SJCRH30 (cell line): ENCODE measurements around the gene PLAC8L1. TPM values are rescaled to one million over a fixed set of nuclear protein-coding genes. Genes with fewer than 3 reads are reported as not detected.

ENCODE experiments used
- DNase-seq, 2 experiments: peaks; one replicate each; pipeline ENCODE4 v3.0.0-alpha.2; 2015 to 2020
- H3K27ac ChIP-seq: fragments of 250-450 bp; sonication (Bioruptor Pico); 2 replicates; pipeline ENCODE4 v1.5.1; 2020; ENCODE audit warnings: mild to moderate bottlenecking, moderate library complexity
- H3K27me3 ChIP-seq: fragments of 250-450 bp; sonication (Bioruptor Pico); 2 replicates; pipeline ENCODE4 v1.5.1; 2020; ENCODE audit warnings: mild to moderate bottlenecking, moderate library complexity
- H3K36me3 ChIP-seq: fragments of 250-450 bp; sonication (Bioruptor Pico); 2 replicates; pipeline ENCODE4 v1.5.1; 2020; ENCODE audit warnings: mild to moderate bottlenecking, moderate library complexity
- H3K4me1 ChIP-seq: fragments of 250-450 bp; sonication (Bioruptor Pico); 2 replicates; pipeline ENCODE4 v1.5.1; 2020; ENCODE audit warnings: mild to moderate bottlenecking, moderate library complexity
- H3K4me3 ChIP-seq: fragments of 250-450 bp; sonication (Bioruptor Pico); 2 replicates; pipeline ENCODE4 v1.5.1; 2020; ENCODE audit warnings: mild to moderate bottlenecking, moderate library complexity
- H3K9me3 ChIP-seq: fragments of 250-450 bp; sonication (Bioruptor Pico); replicated peaks from 2 replicates; pipeline ENCODE4 v1.5.1; 2020; ENCODE audit warnings: mild to moderate bottlenecking, moderate library complexity
- total RNA-seq: library from RNA; depleted of rRNA; stranded (reverse); fragments of >200 nt; shearing (Covaris generic); gene quantifications from 2 replicates; pipeline ENCODE4 v1.2.3, GENCODE V29; 2014

PLAC8L1 gene
- total RNA-seq, 1 experiment from 2014 or later: not detected

DNA sequence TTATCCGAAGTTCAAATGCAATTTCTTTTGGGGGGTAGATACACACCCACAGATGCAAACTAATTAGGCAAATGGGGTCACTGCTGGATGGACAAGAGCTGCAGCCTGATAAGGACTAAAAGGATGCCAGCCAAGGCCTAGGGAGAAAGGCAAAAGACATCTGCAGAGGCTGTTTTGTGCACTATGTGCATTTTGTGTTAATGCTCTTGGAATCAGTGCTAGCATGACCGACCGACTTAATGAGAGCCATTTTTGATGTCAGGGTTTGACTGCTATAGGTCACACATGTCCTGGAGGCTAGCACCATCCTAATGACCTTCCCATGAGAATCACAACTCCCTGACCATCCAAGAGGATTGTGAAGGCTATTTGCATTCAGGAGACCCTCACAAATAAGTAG lies 34.6 kb downstream of the PLAC8L1 start:
- peaks cover 2% of the 10 kb centered on the region; the same call in 1 of the 2 replicates for H3K4me1 ChIP-seq
- no peaks in the 10 kb centered on the region for H3K36me3 ChIP-seq
- no peaks in the 10 kb centered on the region for H3K27me3 ChIP-seq
- no peak for DNase-seq
- H3K27ac ChIP-seq: no peak overlapping the region
- no peaks in the 10 kb centered on the region for H3K9me3 ChIP-seq
- H3K4me3 ChIP-seq: no peak overlapping the region

DNA sequence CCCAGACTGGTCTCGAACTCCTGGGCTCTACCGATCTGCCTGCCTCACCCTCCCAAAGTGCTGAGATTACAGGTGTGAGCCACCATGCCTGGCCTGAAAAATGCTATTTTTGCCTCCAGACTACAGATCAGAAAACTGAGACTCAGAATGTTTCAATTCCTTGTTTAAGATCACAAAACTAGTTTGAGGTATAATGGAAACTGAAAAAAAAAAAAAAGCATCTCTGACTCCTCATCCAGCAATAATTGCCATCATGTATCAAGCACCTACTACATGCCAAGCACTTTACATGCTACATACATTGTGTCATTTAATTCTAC lies 35.6 kb downstream of the PLAC8L1 start:
- Histone ChIP-seq H3K4me1 (peaks cover 2% of the 10 kb centered on the region; the same call in 1 of the 2 replicates), H3K27ac (no peak overlapping the region), H3K27me3 (no peaks in the 10 kb centered on the region), H3K4me3 (no peak overlapping the region), H3K9me3 (no peaks in the 10 kb centered on the region), H3K36me3 (no peaks in the 10 kb centered on the region)
- DNase-seq: no peak

DNA sequence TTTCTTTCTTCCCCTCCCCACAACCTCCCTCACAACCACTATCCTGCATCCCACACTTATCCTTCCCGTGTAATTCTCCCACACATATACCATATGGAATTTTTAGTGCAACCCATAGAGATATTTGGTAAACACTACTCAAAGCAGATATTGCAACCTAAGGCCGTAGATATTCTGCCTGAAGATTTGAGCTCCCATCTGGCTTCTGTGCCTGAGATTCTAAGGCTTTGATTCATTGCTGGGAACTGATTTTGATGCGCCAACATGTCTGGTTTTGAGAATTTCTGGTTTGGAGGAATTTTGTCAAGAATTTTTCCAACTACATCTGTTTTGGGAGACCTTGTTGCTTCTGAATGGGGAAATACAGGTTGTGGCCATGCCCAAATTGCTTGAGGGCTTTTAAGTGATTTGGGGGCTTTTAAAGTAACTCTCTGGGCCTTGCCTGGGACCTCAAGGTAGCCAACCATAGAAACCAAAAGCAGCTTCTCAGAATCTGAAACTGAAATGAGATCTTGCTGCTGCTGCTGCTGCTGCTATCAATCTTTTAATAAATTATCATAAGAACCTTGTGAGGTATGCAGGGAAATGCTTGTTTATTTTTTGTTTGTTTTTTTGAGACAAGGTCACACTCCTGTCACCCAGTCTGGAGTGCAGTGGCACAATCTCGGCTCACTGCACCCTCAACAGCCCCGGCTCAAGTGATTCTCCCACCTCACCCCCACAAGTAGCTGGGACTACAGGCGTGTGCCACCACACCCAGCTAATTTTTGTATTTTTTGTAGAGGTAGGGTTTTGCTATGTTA lies 36.2 kb downstream of the PLAC8L1 start:
- H3K36me3 ChIP-seq: no peaks in the 10 kb centered on the region

DNA sequence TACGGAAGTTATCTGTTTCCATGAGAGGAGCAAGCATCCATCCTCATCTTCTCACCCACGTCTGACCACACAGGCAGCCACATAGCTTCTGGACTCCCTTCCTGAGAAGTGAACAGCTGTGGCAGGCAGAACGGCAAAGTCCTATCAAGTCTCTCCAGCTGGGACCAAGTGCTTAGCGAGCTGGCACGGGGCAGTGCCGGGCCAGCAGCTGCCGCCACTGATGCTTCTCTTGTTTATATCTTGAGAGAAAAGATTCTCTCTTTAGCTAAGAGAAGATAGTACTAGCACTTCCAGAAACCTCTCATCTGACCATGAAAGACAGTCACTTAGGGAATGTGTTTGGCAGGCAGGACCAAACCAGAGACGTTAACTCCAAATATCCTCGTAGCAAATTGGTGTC lies 37.2 kb downstream of the PLAC8L1 start:
- H3K9me3 ChIP-seq: no peaks in the 10 kb centered on the region
- no peaks in the 10 kb centered on the region for H3K36me3 ChIP-seq
- no peak overlapping the region for H3K4me3 ChIP-seq
- DNase-seq: peak; percentile 61 to 73
- H3K27ac ChIP-seq: no peak overlapping the region
- H3K27me3 ChIP-seq: no peaks in the 10 kb centered on the region
- peaks cover 2% of the 10 kb centered on the region; the same call in 1 of the 2 replicates for H3K4me1 ChIP-seq

More for the DNA sequence above, 36.2 kb downstream of the PLAC8L1 start:
- no peak overlapping the region for H3K4me3 ChIP-seq
- peaks cover 2% of the 10 kb centered on the region; the same call in 1 of the 2 replicates for H3K4me1 ChIP-seq
- DNase-seq: no peak
- no peaks in the 10 kb centered on the region for H3K27me3 ChIP-seq
- no peak overlapping the region for H3K27ac ChIP-seq
- no peaks in the 10 kb centered on the region for H3K9me3 ChIP-seq

DNA sequence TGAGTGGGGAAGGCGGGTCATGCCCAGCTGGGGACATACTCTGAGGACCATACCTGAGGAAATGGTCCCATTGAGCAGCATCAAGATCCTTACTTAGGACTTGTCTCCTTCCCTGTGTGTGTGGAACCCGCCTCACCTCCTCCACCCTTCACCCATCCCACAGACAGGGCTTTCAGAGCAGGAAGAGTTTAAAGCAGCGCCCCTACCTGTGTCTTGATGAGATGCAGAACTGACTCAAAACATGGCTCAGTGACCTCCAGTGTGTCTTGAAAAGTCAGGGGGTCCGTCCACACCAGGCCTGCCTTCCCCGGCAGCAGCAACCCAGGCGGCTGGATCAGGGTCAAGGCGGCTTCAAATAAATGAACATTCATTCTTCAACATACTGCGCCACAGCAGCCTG lies 38.4 kb downstream of the PLAC8L1 start:
- Histone ChIP-seq H3K9me3 (no peaks in the 10 kb centered on the region), H3K27me3 (no peaks in the 10 kb centered on the region), H3K27ac (no peak overlapping the region), H3K36me3 (no peaks in the 10 kb centered on the region), H3K4me1 (peaks cover 2% of the 10 kb centered on the region; the same call in 1 of the 2 replicates), H3K4me3 (no peak overlapping the region)
- DNase-seq: no peak

DNA sequence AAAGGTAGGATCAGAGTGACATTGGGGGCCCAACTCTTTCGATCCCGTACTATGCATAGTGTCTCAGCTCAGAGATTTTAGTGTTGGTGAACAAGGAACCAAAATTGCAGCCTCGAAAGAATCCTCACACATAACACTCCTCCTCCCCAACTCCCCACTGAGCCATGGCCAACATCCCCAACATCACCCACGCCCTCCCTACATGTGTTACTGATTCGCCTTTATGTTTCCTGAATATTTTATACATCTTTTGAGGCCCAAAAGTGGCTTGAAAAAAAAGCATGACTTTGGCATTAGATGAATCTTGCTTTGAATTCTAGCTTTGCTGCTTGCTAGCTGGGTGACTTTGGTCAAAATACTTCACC lies 45.2 kb downstream of the PLAC8L1 start:
- no peaks in the 10 kb centered on the region for H3K27me3 ChIP-seq
- H3K4me3 ChIP-seq: no peak overlapping the region
- no peaks in the 10 kb centered on the region for H3K9me3 ChIP-seq
- no peaks in the 10 kb centered on the region for H3K36me3 ChIP-seq
- no peaks in the 10 kb centered on the region for H3K4me1 ChIP-seq
- no peak for DNase-seq
- H3K27ac ChIP-seq: no peak overlapping the region

DNA sequence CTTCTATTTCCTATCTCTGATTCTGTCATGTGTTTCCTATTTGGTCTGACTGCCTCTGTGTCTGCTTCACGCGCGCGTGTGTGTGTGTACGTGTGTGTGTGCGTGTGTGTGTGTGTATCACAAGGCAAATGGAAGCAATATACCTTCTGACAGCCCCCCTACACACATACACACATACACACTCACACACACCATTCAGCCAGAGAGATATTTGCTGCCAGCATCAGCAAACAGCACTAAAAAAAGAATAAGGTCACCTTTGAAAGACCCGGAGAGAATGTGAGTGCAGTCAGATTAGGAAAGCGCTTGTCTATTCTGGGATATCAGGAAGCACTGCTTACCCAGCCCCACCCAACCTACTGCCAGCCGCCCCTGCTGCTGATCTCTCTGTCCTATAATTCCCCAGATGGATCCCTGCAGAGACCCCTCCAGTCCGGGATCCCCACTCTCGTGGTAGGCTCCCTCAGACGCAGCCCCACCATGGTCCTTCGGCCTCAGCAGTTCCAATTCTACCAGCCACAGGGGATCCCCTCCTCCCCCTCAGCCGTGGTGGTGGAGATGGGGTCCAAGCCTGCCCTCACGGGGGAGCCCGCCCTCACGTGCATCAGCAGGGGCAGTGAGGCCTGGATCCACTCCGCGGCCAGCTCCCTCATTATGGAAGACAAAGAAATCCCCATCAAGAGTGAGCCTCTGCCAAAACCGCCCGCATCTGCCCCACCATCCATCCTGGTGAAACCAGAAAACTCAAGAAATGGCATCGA lies 45.7 kb downstream of the PLAC8L1 start:
- no peak overlapping the region for H3K27ac ChIP-seq
- no peak overlapping the region for H3K4me3 ChIP-seq
- no peak for DNase-seq
- H3K27me3 ChIP-seq: no peaks in the 10 kb centered on the region
- no peaks in the 10 kb centered on the region for H3K9me3 ChIP-seq
- no peaks in the 10 kb centered on the region for H3K36me3 ChIP-seq
- H3K4me1 ChIP-seq: no peaks in the 10 kb centered on the region

DNA sequence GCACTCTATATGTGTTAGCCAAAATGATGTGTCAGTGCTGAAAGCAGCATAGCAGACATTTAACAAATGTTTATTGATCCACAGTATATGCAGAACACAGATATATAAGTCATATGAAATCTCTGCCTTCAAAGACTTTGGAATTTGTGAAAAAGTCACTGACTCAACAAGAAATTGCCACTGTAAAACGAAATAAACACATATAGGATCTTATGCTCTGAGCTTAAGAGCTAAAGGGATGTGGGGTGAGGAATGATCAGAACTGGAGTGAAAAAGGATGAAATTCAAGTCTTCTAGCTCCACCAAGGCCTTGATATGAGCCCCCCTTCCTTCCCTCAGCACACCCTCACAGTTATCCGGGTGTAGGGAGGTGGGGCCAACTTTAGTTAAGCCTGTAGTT lies 49.9 kb downstream of the PLAC8L1 start:
- Histone ChIP-seq H3K9me3 (no peaks in the 10 kb centered on the region), H3K4me1 (no peaks in the 10 kb centered on the region), H3K27me3 (peaks cover 2% of the 10 kb centered on the region; the same call in 1 of the 2 replicates), H3K27ac (no peak overlapping the region), H3K36me3 (no peaks in the 10 kb centered on the region), H3K4me3 (no peak overlapping the region)
- no peak for DNase-seq

DNA sequence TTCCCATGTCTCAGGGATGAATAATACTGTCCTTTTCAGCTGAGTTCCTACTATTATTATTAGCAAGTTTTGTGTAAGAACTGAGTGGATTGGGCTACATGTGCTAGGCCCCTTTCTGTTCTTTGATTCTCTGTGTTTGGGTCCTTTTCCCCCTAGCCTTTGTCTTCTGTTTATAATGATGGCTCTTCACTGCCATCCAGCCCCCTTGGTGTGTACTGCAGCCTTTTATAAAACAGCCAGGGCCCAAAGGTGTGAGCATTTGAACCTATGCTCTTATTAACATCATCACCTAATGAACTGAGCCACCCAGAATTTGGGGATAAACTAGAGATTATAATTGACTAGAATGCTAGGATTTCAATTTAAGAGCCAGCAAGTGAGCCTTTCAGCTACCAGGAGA lies 52.6 kb downstream of the PLAC8L1 start:
- Histone ChIP-seq H3K36me3 (no peaks in the 10 kb centered on the region), H3K27ac (no peak overlapping the region), H3K27me3 (peaks cover 6% of the 10 kb centered on the region; the same call in 1 of the 2 replicates), H3K4me3 (no peak overlapping the region), H3K4me1 (no peaks in the 10 kb centered on the region), H3K9me3 (no peaks in the 10 kb centered on the region)
- peak in 1 of 2 experiments; percentile 17 for DNase-seq

DNA sequence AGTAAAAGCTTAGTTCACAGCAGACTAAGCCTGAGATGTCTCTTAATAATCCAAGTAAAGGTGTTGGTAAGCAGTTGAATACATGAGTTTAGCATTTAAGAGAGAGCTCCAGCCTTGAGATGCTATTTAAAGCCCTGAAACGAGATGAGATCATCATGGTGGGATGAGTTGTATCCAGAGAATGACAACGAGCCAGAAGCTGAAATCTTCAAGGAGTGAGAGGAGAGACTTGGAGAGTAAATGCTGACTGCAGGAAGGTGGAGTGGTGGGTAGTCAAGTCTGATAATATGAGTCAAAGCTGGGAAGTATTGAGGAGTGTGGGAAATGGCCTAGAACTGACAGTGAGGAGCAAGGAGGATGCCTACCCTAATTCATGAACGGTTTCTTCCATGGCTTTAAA lies 53.7 kb downstream of the PLAC8L1 start:
- Histone ChIP-seq H3K4me1 (no peaks in the 10 kb centered on the region), H3K9me3 (no peaks in the 10 kb centered on the region), H3K27ac (no peak overlapping the region), H3K36me3 (no peaks in the 10 kb centered on the region), H3K4me3 (no peak overlapping the region), H3K27me3 (peaks cover 6% of the 10 kb centered on the region; the same call in 1 of the 2 replicates)
- DNase-seq: no peak

DNA sequence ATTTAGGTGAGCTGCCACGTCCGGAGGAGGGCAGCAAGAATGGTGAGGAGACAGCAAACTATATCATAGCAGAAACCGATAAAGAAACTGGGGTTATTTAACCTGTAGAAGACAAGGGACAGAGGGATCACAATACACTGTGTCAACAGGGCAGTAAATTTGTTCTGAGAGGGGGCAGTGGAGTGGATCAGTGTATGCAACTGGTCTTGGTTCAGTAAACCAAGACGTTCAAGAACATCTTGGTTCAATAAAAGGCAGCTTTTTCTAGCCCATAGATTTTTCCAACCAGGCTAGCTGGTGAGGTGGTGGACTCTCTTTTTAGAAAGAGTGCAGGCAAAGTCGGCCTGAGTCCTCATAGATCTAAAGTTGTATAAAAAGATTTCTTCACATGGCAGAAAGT lies 55.3 kb downstream of the PLAC8L1 start:
- H3K36me3 ChIP-seq: no peaks in the 10 kb centered on the region
- H3K27ac ChIP-seq: no peak overlapping the region
- H3K4me1 ChIP-seq: no peaks in the 10 kb centered on the region
- peaks cover 6% of the 10 kb centered on the region; the same call in 1 of the 2 replicates for H3K27me3 ChIP-seq
- no peak for DNase-seq
- H3K4me3 ChIP-seq: no peak overlapping the region
- H3K9me3 ChIP-seq: no peaks in the 10 kb centered on the region

DNA sequence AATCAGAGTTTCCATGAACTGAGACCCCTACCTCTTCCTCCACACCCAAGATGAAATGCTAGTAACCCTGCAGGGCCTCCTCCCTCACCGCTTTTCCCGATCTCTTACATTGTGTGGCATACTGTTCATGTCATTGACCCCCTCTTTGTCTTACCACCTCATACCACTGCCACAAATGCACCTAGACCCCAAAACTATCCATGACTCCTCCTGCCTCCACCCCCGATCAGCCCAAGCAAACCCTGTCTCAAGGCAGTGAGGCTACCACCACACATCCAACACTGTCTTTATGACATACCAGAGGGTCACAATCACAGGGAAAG lies 55.7 kb downstream of the PLAC8L1 start:
- no peaks in the 10 kb centered on the region for H3K36me3 ChIP-seq

DNA sequence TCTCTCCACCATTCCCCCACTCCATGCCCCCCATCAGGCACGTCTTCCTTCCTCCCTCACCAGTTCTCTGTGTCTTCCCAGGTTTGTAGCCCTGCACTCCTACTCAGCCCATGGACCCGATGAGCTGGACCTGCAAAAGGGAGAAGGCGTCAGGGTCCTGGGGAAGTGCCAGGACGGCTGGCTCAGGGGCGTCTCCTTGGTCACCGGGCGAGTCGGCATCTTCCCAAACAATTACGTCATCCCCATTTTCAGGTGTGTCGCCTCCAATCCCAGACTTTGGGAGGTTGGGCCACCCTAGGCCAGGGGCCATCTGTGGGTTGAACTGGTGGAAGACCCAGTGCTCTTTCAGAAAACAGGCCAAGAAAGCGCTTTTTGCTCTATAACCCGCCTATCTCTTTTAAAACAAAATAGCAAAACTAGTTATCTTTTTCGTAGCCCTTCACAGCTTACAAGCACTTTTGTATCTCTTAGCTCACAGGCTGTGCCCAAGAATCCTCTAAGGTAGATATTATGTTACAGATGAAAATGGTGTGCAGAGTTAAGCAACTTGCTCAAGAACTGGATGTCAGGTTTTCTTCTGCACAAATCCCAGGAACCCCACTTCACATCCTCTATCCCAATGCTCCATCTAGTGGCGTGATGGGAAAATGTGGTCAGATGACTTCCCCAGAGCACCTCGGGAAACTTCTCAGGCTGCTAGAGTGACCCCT lies 56.2 kb downstream of the PLAC8L1 start:
- no peaks in the 10 kb centered on the region for H3K9me3 ChIP-seq
- no peak overlapping the region for H3K27ac ChIP-seq
- peaks cover 6% of the 10 kb centered on the region; the same call in 1 of the 2 replicates for H3K27me3 ChIP-seq
- no peaks in the 10 kb centered on the region for H3K36me3 ChIP-seq
- DNase-seq: peak; percentile 38 to 73
- no peak overlapping the region for H3K4me3 ChIP-seq
- no peaks in the 10 kb centered on the region for H3K4me1 ChIP-seq

More for the DNA sequence above, 55.7 kb downstream of the PLAC8L1 start:
- H3K4me1 ChIP-seq: no peaks in the 10 kb centered on the region
- no peak for DNase-seq
- H3K4me3 ChIP-seq: no peak overlapping the region
- H3K27me3 ChIP-seq: peaks cover 6% of the 10 kb centered on the region; the same call in 1 of the 2 replicates
- no peak overlapping the region for H3K27ac ChIP-seq
- H3K9me3 ChIP-seq: no peaks in the 10 kb centered on the region

DNA sequence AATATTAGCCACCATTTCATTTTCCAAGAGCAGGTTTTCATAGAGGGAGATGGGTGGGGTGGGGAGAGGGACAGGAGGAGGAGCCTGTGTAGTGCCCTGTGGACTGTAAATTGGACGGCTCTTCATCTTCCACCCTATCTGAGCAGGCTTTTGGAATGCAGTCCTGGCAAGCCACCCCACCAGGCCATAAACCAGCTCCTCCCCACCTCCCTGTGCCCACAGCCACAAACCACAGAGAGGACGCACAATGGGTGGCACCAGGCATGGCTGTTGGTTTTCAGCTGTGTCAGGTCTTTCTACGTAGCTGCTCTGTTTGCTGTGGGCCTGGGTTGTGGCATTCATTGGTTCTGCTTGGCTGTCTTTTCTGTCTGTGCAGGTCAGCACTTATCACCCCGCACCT lies 58.0 kb downstream of the PLAC8L1 start:
- Histone ChIP-seq H3K4me1 (no peaks in the 10 kb centered on the region), H3K36me3 (no peaks in the 10 kb centered on the region), H3K27me3 (peaks cover 6% of the 10 kb centered on the region; the same call in 1 of the 2 replicates), H3K9me3 (no peaks in the 10 kb centered on the region), H3K27ac (no peak overlapping the region), H3K4me3 (no peak overlapping the region)
- DNase-seq: no peak

DNA sequence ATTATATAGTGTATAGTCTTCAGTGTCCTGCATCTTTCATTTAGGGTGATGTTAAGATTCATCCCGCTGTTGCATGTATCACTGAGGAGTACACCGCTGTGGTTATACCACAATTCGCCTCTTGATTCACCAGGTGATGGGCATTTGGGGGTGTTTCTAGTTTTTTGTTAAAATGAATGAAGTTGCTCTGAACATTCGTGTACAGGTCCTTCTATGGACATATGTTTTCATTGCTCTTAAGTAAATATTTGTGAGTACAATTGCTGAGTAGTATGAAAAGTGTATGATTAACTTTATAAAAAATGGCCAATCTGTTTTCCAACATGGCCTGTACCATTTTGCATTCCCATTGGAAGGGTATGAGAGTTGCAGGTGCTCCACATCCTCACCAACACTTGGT lies 61.7 kb downstream of the PLAC8L1 start:
- no peaks in the 10 kb centered on the region for H3K36me3 ChIP-seq
- no peak overlapping the region for H3K27ac ChIP-seq
- H3K27me3 ChIP-seq: no peaks in the 10 kb centered on the region
- no peak for DNase-seq
- H3K9me3 ChIP-seq: no peaks in the 10 kb centered on the region
- H3K4me3 ChIP-seq: no peak overlapping the region
- H3K4me1 ChIP-seq: no peaks in the 10 kb centered on the region
